Ishikawa (cell line): ENCODE results near the gene DIAPH3.

Experiments used
- EP300 ChIP-seq: IDR thresholded peaks from 2 replicates; pipeline ENCODE4 v1.6.1; 2012; ENCODE audit warnings: borderline replicate concordance
- MAX ChIP-seq: IDR thresholded peaks from 2 replicates; pipeline ENCODE4 v1.6.1; 2012
- RAD21 ChIP-seq: IDR thresholded peaks from 2 replicates; pipeline ENCODE4 v1.6.1; 2012; ENCODE audit warnings: low read depth
- TEAD4 ChIP-seq: IDR thresholded peaks from 2 replicates; pipeline ENCODE4 v1.6.1; 2012
- YY1 ChIP-seq: IDR thresholded peaks from 2 replicates; pipeline ENCODE4 v1.6.1; 2012; ENCODE audit warnings: low read depth
- ZBTB7A ChIP-seq: IDR thresholded peaks from 2 replicates; pipeline ENCODE4 v1.6.1; 2012; ENCODE audit warnings: low read depth

GRCh38 chr13:59976856-59977255 lies 186.9 kb downstream of the DIAPH3 start:
- no peak for TF ChIP-seq MAX
- TF ChIP-seq RAD21, result no peak
- no peak for TF ChIP-seq TEAD4
- TF ChIP-seq EP300, result no peak
- TF ChIP-seq YY1, result no peak
- no peak for TF ChIP-seq ZBTB7A
